Measurements from ENCODE around the gene APOC1.

DNA sequence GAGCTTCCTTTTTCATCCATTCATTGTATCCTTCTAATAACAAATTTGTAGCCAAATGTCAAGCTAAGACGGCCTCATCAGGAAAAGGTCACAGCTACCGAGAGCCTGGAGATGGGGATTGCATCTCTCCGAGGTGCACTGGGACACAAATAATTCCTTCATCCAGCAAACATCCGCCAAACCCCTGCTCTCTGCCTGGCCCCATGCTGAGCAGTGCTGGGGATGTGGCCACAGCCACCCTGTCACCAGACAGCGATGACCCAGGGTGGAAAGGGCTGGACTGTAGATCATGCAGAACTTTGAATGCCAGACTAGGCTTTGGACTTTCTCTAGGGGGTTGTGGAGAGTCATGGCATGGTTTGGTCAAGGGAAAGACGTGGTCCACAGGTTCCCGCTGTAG is 21.5 kb upstream of the APOC1 start:
- TF ChIP-seq, protein P1, sequence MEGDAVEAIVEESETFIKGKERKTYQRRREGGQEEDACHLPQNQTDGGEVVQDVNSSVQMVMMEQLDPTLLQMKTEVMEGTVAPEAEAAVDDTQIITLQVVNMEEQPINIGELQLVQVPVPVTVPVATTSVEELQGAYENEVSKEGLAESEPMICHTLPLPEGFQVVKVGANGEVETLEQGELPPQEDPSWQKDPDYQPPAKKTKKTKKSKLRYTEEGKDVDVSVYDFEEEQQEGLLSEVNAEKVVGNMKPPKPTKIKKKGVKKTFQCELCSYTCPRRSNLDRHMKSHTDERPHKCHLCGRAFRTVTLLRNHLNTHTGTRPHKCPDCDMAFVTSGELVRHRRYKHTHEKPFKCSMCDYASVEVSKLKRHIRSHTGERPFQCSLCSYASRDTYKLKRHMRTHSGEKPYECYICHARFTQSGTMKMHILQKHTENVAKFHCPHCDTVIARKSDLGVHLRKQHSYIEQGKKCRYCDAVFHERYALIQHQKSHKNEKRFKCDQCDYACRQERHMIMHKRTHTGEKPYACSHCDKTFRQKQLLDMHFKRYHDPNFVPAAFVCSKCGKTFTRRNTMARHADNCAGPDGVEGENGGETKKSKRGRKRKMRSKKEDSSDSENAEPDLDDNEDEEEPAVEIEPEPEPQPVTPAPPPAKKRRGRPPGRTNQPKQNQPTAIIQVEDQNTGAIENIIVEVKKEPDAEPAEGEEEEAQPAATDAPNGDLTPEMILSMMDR (IDR thresholded peaks at IDR 0.05), result no peak
- TF ChIP-seq POLR2A (IDR thresholded peaks at IDR 0.05) (no peak), EP300 (IDR thresholded peaks at IDR 0.05) (no peak), POLR2AphosphoS5 (IDR thresholded peaks at IDR 0.05) (no peak)

All from stomach (tissue), 4 donors.